Cardiac septum (tissue), 1 donor: ENCODE results near the gene ZBTB7C. TPM values are rescaled to one million over a fixed set of nuclear protein-coding genes. Genes with fewer than 3 reads are reported as not detected.

Source experiments
- DNase-seq: peaks from one replicate; pipeline ENCODE4 v3.0.0-alpha.2; 2020; ENCODE audit warnings: low spot score
- intact Hi-C: fragments of 100-400 bp; cut with DNase I; formaldehyde crosslinking; loops from one replicate; pipeline ENCODE4 v1.14.0; 2022
- total RNA-seq: library from RNA; stranded (reverse); fragmentation: NEBNext Ultra II Directional; extraction: Animal tissue kit (Norgen Biotek cat#: 25700); gene quantifications from one replicate; pipeline ENCODE4 v1.2.1, GENCODE V29; 2021
- donor health status: DM: no; HTN: no; CAD: no.

The ZBTB7C gene
- total RNA-seq, 1 donor from 2014 or later, result 8.0 TPM

GRCh38 chr18:48394176-48394575 lies 15.0 kb downstream of the ZBTB7C start:
- intact Hi-C loops, result no loop called here

DNA sequence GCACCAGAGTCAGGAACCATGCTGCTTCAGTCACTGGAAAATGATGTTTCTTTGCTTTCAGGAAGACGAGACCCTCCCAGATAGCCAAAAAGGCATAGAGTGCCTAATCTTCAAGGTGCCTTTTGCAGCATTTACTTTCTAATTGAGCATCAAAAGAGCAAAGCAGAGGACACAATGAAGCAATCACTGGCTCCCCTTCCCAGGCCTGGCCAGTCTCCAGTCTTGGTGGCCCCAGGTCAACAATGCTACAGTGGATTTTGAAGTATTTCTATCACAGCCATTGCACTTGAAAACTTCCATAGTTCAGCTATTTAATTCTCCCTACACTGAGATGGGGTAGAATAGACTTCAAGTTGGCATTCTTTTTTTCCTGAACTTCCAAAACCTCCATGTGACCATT lies 15.4 kb downstream of the ZBTB7C start:
- intact Hi-C loops, result no loop called here
- no peak for DNase-seq

More at GRCh38 chr18:48394176-48394575, 15.0 kb downstream of the ZBTB7C start:
- no peak for DNase-seq

DNA sequence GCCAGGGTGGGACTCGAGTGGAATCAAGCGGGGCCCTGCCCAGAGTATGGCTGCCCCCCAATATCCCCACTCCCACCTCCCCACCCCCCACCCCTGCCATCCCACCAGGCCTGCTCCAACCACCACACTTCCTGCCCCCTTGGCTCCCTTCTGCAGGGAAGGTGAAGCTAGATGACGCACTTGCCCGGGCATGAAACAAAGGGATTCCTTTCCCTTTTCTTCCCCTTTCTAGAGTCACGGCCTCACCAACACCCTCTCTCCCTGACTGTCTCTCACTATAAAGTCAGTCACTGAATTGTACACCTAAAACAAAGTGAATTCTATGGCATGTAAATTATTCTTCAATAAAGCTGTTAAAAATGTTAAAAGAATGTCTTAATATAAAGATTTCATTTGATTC lies 16.0 kb downstream of the ZBTB7C start:
- DNase-seq, result no peak
- intact Hi-C loops, result no loop called here

DNA sequence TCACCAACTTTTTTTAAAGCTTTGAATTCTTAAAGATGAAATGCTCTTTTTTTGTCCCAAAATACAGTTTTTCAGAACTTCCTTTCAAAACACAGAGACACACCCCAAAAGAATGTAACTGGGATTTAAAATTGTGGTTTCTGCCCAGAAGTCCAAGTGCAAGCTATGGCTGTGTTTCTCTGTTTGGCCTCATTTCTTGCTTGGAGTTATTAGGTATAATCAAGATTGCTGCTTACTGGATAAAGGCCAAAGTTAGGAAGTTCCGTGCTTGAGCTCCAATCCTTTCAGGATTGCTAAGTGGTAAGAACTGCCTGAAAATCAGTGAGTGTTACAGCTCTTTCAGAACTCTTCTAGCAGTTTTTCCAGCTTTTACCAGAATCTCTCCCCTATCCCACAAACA lies 16.9 kb downstream of the ZBTB7C start:
- intact Hi-C loops, result no loop called here
- no peak for DNase-seq

DNA sequence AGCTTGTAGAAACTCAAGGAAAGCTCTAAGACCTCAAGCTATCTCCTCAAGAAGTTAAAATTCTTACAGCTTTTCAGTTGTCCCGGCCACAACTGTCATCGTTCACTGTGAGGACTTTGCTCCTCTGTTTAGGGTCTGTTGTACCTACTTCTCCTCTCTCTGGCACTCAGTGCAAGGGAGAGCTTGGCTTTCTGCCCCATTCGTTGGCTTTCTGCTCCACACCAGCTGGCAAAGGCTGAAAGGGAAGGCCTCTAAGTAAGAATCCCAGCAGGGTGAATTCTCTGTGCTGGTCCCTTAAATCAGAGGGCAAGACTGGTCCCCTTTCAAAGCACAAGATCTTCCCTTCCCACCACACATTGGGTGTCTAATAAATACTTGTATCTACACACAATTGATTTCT lies 17.3 kb downstream of the ZBTB7C start:
- intact Hi-C loops, result no loop called here
- DNase-seq, result no peak

DNA sequence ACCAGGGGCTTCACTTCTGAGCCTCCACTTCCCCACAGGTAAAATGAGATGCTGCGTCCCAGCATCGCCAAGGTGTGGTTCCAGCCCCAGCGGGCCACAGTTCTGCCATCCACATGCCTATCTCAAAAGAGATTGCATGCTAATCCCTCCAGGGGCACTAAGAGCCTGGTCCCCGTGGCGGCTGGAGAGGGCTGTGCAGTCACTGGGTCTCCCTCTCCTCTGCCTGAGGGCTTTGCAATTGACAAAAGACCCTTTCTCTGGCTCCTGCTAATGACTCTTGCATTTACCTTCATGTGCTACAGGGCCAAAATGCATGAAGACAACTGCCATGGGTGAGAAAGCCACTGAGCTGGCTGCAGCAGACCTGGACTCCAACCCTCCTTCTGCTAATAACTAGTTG lies 18.5 kb downstream of the ZBTB7C start:
- no peak for DNase-seq
- intact Hi-C loops, result no loop called here

- DNase-seq, result no peak
- intact Hi-C loops, result loop anchor here (5.0 kb wide), 1 partner anchor 46 kb away; no protein-coding TSS in a partner anchor
Observed at GRCh38 chr18:48388478-48388877, 20.7 kb downstream of the ZBTB7C start.

DNA sequence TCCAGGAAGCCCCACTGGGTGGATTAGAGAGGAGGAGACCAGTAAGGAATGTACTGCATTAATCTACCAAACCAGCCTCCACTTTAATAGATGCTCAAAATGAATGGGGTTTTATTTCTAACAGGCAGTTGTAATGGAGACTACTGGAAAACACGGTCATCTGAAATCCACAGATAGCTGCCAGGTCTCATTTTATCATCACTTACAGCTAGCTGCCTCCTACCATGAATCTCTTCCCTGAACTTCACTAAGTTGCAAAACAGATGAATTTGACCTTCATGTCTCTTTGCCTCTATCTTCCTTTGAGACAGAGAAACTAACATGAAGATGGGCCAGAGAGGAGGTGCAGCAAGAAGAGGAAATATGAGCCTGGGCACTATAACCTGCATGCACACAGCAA lies 21.9 kb downstream of the ZBTB7C start:
- no peak for DNase-seq
- intact Hi-C loops, result loop anchor here (5.0 kb wide), 1 partner anchor 45 kb away; no protein-coding TSS in a partner anchor

GRCh38 chr18:48385596-48385995 lies 23.6 kb downstream of the ZBTB7C start:
- no peak for DNase-seq
- intact Hi-C loops, result loop anchor here (5.0 kb wide), 1 partner anchor 43 kb away; no protein-coding TSS in a partner anchor

DNA sequence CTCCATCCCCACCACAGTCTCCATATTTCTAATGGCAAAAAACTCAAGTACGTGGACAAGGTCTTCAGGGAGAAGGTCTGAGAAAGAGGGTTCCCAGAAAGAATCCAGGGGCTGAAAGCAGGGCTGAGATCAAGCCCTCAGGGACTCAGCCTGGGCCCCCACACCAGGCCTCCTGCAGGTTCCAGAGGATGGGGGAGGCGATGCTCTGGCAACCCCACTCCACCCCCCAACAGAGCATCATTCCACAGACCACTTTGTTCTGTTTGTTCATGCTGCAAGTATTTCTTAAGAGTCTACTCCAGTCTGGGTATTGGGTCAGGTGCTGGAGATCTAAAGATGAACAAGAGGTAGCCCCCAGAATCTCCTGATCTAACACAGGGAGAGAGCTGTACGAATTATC lies 32.2 kb downstream of the ZBTB7C start:
- intact Hi-C loops, result no loop called here
- no peak for DNase-seq

DNA sequence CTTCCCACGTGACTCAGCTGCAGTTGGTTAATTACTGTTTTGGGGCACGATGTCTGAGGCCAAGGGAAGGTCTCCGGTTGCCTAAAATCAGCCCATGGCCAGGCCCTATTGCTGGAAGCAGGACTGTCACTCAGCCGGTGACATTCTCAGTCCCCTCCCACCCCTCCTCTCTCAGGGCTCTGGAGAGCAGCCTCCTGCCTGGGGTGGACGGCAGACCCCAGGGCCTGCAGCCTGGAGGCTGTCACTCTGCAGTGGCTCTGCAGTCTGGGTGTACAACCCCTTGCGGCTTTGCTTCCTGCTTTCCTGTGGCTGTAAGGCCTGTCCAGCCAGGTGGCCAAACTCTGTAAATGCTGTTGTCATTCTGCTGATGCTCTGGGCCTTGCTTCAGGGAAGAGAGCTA lies 32.8 kb downstream of the ZBTB7C start:
- intact Hi-C loops, result no loop called here
- DNase-seq, result no peak

DNA sequence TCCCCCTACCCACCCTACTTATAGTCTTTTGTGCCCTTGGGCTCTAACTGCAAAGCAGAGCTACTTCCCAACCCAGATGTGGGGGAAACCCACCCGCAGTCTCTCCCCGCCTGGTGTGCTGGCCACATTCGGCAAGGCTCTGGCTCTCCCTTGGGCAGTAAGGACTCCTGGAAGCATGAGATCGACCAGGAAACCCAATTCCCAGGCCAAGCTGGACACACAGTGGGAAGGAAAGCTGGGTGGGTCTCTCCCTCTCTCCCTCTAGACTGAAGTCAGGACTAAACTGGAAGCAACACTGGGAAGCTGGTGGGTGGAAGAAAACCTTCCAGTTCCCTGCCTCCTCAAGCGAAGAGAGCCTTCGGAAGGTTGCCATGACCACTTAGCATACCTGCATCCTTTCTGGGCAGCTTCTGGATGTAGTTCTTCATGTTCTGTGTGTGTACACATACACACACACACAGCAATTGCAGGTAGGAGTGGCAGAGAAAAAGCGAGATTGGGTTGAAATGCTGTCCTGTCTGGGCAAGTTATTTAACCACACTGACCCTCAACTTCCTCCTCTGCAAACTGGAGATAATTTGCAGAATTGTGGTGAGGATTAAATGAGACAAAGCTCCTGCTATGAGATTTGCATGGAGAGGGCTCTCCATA lies 33.9 kb downstream of the ZBTB7C start:
- DNase-seq, result no peak
- intact Hi-C loops, result no loop called here

DNA sequence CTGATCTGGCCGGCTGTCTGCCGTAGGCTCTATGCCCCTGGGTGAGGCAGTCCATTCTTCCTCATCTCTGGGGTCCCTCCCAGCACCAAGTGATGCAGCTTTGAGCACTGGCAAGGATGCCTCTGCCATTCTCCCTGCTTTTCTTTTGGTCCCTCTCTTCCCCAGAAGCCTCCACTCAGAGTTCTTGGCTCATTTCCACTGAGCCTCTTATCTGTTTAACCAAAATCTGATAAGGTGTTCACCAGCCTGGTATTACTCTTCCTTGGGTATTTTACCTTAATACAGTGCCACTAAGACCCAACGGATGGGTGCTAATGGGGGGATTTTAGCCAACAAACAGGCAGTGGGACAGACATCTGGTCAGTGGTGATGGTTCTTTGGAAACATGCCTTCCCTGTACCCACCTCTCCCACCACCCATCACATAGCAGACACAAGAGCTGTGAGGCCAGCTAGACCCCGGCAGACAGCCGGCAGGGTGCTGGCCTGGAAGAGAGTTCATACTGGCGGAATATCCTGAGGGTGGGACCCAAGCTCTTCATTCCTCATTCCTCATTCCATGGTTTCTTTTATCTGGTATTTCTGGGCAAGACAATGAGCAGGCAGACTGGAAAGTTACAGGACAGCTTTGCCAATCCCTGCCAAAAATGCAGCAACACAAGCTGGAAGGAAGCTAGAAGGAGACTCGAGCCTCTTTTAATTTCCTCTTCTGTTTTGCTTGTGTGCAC lies 34.6 kb downstream of the ZBTB7C start:
- DNase-seq, result no peak

GRCh38 chr18:48371854-48372602 lies 37.2 kb downstream of the ZBTB7C start:
- intact Hi-C loops, result no loop called here
- DNase-seq, result peak; percentile 72

More for the DNA sequence above, 34.6 kb downstream of the ZBTB7C start:
- intact Hi-C loops, result no loop called here

DNA sequence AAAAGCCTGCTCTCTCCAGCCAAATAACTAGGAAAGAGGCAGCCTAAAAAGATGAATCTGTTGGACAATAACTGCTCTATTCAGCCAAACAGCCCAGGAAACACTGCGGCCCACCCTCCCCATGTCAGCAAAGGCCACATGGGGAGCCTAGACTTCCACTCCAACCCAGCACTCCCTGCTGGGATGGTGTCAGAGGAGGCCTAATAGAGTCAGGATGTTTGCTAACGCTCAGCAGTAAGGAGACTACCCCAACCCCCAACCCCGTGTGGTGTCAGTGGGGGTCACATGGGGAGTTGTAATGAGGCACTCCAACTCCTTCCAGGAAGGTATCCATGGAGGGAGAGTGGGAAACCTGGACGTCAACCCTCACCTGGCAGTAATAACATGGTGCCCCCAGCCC lies 41.6 kb downstream of the ZBTB7C start:
- DNase-seq, result no peak
- intact Hi-C loops, result no loop called here

DNA sequence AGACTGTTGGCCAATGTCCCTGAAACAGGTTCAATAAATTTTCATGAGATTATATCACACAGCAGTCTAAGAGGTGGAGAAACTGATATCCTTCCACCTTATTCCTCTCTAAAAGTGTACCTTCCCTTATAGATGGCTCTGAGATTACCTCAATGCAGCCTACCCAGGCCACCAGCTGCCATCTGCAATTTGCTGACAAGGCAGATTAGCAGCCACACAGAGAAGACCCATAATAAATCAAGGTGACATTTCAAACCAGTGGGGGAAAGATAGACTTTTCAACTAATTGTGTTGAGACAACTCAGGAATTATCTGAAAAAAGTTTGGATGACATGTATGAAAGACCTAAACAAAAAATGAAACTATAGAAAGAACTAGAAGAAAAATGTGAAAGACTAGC lies 43.2 kb downstream of the ZBTB7C start:
- no peak for DNase-seq
- intact Hi-C loops, result no loop called here

DNA sequence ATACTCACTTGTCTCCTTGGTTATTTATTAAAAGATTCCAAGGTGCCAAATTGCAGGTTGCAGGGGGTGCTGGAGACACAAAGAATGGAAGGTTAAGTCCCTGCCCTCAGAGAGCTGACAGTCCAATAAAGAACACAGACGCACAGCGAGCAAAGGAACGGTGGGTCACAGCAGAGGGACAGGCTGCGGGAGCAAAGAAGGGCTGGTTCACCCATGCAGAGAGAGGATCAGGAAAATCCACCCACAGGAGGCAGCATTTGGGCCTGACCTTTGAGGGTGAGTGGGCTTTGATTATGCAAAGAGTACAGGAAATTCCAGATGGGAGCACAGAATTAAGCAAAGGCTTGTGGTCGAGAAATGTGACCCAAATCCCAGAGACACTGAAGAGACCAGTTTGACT lies 45.0 kb downstream of the ZBTB7C start:
- intact Hi-C loops, result no loop called here
- no peak for DNase-seq

DNA sequence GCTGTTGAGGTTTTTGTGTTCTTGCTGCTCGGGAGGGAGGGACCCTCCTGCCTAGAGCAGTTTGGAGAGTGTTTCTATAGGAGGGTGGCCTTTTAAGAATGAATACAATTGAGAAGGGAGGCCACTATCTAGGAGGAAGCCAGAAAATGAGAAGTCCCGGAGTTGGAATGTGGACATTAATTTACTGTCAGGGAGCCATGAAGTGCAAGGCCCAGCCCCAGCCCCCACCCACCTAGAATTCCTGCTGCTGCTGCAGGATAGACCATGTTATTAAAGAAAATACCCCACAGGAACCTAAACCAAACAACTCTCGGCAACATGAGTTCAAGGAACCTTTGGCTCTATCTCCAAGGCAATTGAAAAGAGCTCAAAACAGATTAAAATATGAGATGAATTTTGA lies 46.0 kb downstream of the ZBTB7C start:
- intact Hi-C loops, result no loop called here

DNA sequence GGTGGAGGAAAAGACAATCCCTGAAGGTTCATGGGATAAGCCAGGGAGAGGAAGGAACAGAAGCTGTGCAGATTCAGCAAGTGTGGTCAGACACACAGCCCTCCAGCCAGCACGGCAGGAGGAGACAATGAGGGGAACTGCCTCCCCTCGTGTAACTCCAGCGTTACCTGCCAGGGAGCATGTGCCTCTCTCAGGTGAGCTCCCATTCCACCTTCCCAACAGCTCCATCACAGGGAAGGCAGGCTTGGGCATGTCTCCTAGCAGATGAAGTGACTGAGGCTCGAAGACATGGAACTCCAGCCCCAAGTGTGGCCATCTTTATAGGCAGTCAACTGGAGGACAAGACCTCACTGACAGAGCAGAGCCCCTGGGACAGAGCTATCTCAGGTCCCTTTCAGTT lies 47.4 kb downstream of the ZBTB7C start:
- intact Hi-C loops, result no loop called here
- DNase-seq, result no peak

More for the DNA sequence above, 46.0 kb downstream of the ZBTB7C start:
- DNase-seq, result no peak

DNA sequence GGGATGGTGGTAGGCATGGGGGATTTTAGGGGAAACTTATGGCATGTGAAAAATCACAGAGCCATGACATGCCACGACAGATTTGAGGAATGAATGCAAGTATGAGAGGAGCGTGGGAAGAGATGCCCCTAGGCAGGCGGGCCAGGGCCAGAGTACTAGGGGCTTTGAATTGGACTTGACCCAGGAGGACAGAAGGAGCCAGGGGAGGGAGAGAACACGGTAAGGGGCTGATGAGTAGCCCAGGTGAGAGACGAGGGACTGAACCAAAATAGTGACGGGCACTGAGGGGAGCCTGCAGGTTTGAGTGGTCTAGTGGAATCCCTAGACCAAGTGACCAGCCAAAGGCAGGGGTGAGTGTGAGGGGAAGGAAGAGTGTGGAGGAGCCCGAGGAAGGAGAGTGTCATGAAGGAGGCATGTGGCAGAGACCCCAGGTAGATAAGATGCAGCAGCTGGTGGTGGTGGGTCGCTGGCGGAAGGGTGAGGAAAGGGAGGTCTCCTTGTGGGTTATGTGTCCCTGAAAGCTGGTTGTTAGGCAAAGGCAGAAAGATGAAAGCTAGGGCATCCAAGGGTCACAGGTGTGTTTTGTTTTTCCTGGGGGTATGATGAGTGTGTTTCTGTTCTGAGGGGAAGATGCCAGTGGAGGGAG lies 48.7 kb downstream of the ZBTB7C start:
- no peak for DNase-seq
- intact Hi-C loops, result no loop called here
